Breast epithelium (tissue), 4 donors: Measurements from ENCODE around the gene COL26A1. TPM values are rescaled to one million over a fixed set of nuclear protein-coding genes. Genes with fewer than 3 reads are reported as not detected.

Source experiments
- DNase-seq, 2 donors: peaks; one replicate each; pipeline ENCODE4 v3.0.0-alpha.2; 2019; ENCODE audit warnings: low spot score in 2 of 2
- H3K27ac ChIP-seq, 2 donors: fragments of 200-600 bp; sonication (generic) in 1 of 2; one replicate each; pipeline ENCODE4 v1.5.1; 2016 to 2019; ENCODE audit warnings: mild to moderate bottlenecking in 1 of 2
- H3K27me3 ChIP-seq, 2 donors: fragments of 200-600 bp; sonication (generic) in 1 of 2; one replicate each; pipeline versions ENCODE4 v1.5.1 to v1.6.0; 2017 to 2019; ENCODE audit warnings: control low read depth in 1 of 2, mild to moderate bottlenecking in 1 of 2
- H3K36me3 ChIP-seq: fragments of 200-600 bp; one replicate; pipeline ENCODE4 v1.5.1; 2019
- H3K4me1 ChIP-seq, 2 donors: fragments of 200-600 bp; sonication (generic); one replicate each; pipeline ENCODE4 v1.5.1; 2016 to 2019; ENCODE audit warnings: control low read depth in 1 of 2
- H3K4me3 ChIP-seq, 3 donors: fragments of 200-600 bp; sonication (generic); 1 replicate in 2 of 3; 2 replicates in 1 of 3; pipeline ENCODE4 v1.5.1; 2016 to 2019; ENCODE audit warnings: mild to moderate bottlenecking in 3 of 3, moderate library complexity in 2 of 3
- H3K9me3 ChIP-seq, 2 donors: fragments of 200-600 bp; sonication (generic) in 1 of 2; one replicate each; pipeline ENCODE4 v1.5.1; 2016 to 2019; ENCODE audit warnings: control low read depth in 1 of 2
- CTCF ChIP-seq, 3 donors: fragments of 450-650 bp; IDR thresholded peaks; one replicate each; pipeline ENCODE4 v1.5.1; 2016 to 2017; ENCODE audit warnings: antibody characterized with exemption in 3 of 3, mild to moderate bottlenecking in 3 of 3, moderate library complexity in 3 of 3
- POLR2A ChIP-seq: fragments of 450-650 bp; IDR thresholded peaks from one replicate; pipeline ENCODE4 v1.6.1; 2016; ENCODE audit warnings: antibody characterized with exemption, mild to moderate bottlenecking, moderate library complexity
- POLR2AphosphoS5 ChIP-seq, 3 donors: sonication (generic); formaldehyde crosslinking; IDR thresholded peaks; one replicate each; pipeline ENCODE4 v1.6.1; 2017; ENCODE audit warnings: antibody characterized with exemption in 3 of 3
- intact Hi-C: fragments of 100-400 bp; cut with DNase I; formaldehyde crosslinking; loops from one replicate; pipeline ENCODE4 v1.15.1; 2023; ENCODE audit warnings: low total_unique reads
- total RNA-seq, 3 donors: library from RNA; depleted of rRNA; stranded (reverse); fragments of >200 nt; gene quantifications; one replicate each; pipeline ENCODE4 v1.1.0, GENCODE V29; 2016

COL26A1 gene
- total RNA-seq, 3 donors from 2014 or later = not detected

GRCh38 chr7:101441890-101442289, 79.2 kb downstream of the COL26A1 start:
- Histone ChIP-seq H3K27me3 (peaks cover 0 to 10% of the 10 kb centered on the region in 2 donors), H3K27ac (no peak overlapping the region), H3K4me3 (no peak overlapping the region), H3K9me3 (no peaks in the 10 kb centered on the region), H3K4me1 (no peaks in the 10 kb centered on the region), H3K36me3 (no peaks in the 10 kb centered on the region)
- intact Hi-C loops = no loop called here
- TF ChIP-seq CTCF (IDR thresholded peaks at IDR 0.05) (no peak), POLR2AphosphoS5 (IDR thresholded peaks at IDR 0.05) (no peak), POLR2A (no peak)
- no peak for DNase-seq

- H3K9me3 ChIP-seq = no peaks in the 10 kb centered on the region
- DNase-seq = no peak
- no peaks in the 10 kb centered on the region for H3K4me1 ChIP-seq
- no peak overlapping the region for H3K27ac ChIP-seq
- H3K36me3 ChIP-seq = no peaks in the 10 kb centered on the region
- peaks cover 0 to 10% of the 10 kb centered on the region in 2 donors for H3K27me3 ChIP-seq
- H3K4me3 ChIP-seq = no peak overlapping the region
- TF ChIP-seq CTCF (IDR thresholded peaks at IDR 0.05) = no peak
- no peak for TF ChIP-seq POLR2AphosphoS5 (IDR thresholded peaks at IDR 0.05)
- no peak for TF ChIP-seq POLR2A
- intact Hi-C loops = no loop called here
Measured at GRCh38 chr7:101442426-101443070, 79.9 kb downstream of the COL26A1 start.

- H3K27me3 ChIP-seq = no peaks in the 10 kb centered on the region
- H3K9me3 ChIP-seq = no peaks in the 10 kb centered on the region
- no peak overlapping the region for H3K27ac ChIP-seq
- intact Hi-C loops = no loop called here
- H3K4me3 ChIP-seq = no peak overlapping the region
- H3K4me1 ChIP-seq = no peaks in the 10 kb centered on the region
- TF ChIP-seq POLR2AphosphoS5 (IDR thresholded peaks at IDR 0.05) (no peak), CTCF (IDR thresholded peaks at IDR 0.05) (no peak), POLR2A (no peak)
- H3K36me3 ChIP-seq = no peaks in the 10 kb centered on the region
- DNase-seq = no peak
Measured at GRCh38 chr7:101450064-101450463, 87.4 kb downstream of the COL26A1 start.

GRCh38 chr7:101453617-101454016, 90.9 kb downstream of the COL26A1 start:
- intact Hi-C loops = no loop called here

More at GRCh38 chr7:101453617-101454016, 90.9 kb downstream of the COL26A1 start:
- TF ChIP-seq CTCF (IDR thresholded peaks at IDR 0.05) (no peak), POLR2AphosphoS5 (IDR thresholded peaks at IDR 0.05) (no peak), POLR2A (no peak)
- H3K9me3 ChIP-seq = no peaks in the 10 kb centered on the region
- H3K27ac ChIP-seq = no peak overlapping the region
- H3K36me3 ChIP-seq = no peaks in the 10 kb centered on the region
- H3K4me1 ChIP-seq = no peaks in the 10 kb centered on the region
- DNase-seq = no peak
- H3K4me3 ChIP-seq = no peak overlapping the region
- H3K27me3 ChIP-seq = no peaks in the 10 kb centered on the region
